Measurements from ENCODE around the gene SYNGR4.
A peak's percentile ranks its signal among the peaks of the same experiment; 100 is the strongest.
"Not testable (repeated sequence)": the region's sequence is repeated elsewhere in the genome, so short reads cannot be mapped to it uniquely, and the experiment has no call there.

Gene SYNGR4

GRCh38 chr19:48370955-48371354, 6.8 kb downstream of the SYNGR4 start:
- no peak for DNase-seq (ENCODE audit: low read depth in 2 of 3, low spot score in 1 of 3)

- no peak for DNase-seq (ENCODE audit: low read depth in 2 of 3, low spot score in 1 of 3)
These were observed 7.2 kb downstream of the SYNGR4 start for GRCh38 chr19:48371367-48371766.

- not testable (repeated sequence) for DNase-seq (ENCODE audit: low read depth in 2 of 3, low spot score in 1 of 3)
These were observed 7.6 kb downstream of the SYNGR4 start for GRCh38 chr19:48371771-48372170.

- no peak for DNase-seq (ENCODE audit: low read depth in 2 of 3, low spot score in 1 of 3)
These were observed 8.7 kb downstream of the SYNGR4 start for GRCh38 chr19:48372904-48373303.

GRCh38 chr19:48373567-48373966, 9.4 kb downstream of the SYNGR4 start:
- DNase-seq (ENCODE audit: low read depth in 2 of 3, low spot score in 1 of 3): no peak

GRCh38 chr19:48378194-48378570, 14.0 kb downstream of the SYNGR4 start:
- no peak for DNase-seq (ENCODE audit: low read depth in 2 of 3, low spot score in 1 of 3)

- no peak for DNase-seq (ENCODE audit: low read depth in 2 of 3, low spot score in 1 of 3)
These were observed 14.9 kb downstream of the SYNGR4 start for GRCh38 chr19:48379058-48379457.

GRCh38 chr19:48381178-48381950, 17.2 kb downstream of the SYNGR4 start:
- no peak for DNase-seq (ENCODE audit: low read depth in 2 of 3, low spot score in 1 of 3)

- no peak for DNase-seq (ENCODE audit: low read depth in 2 of 3, low spot score in 1 of 3)
These were observed 18.1 kb downstream of the SYNGR4 start for GRCh38 chr19:48382286-48382685.

- DNase-seq (ENCODE audit: low read depth in 2 of 3, low spot score in 1 of 3): no peak
These were observed 21.4 kb downstream of the SYNGR4 start for GRCh38 chr19:48385461-48386087.

GRCh38 chr19:48386981-48387380, 22.8 kb downstream of the SYNGR4 start:
- DNase-seq (ENCODE audit: low read depth in 2 of 3, low spot score in 1 of 3): no peak

GRCh38 chr19:48390188-48391099, 26.3 kb downstream of the SYNGR4 start:
- peak in 1 of 3 donors; percentile 56 for DNase-seq (ENCODE audit: low read depth in 2 of 3, low spot score in 1 of 3)

GRCh38 chr19:48391100-48392005, 27.2 kb downstream of the SYNGR4 start, which contains the start of gene KDELR1:
KDELR1 (minus strand) TSS chr19:48391551; CDS start chr19:48391358, 193 bp downstream.
- peak; percentile 45 to 73 (median 57) for DNase-seq (ENCODE audit: low read depth in 2 of 3, low spot score in 1 of 3)

- DNase-seq (ENCODE audit: low read depth in 2 of 3, low spot score in 1 of 3): not testable (repeated sequence)
These were observed 27.8 kb downstream of the SYNGR4 start for GRCh38 chr19:48392006-48392344.

- no peak for DNase-seq (ENCODE audit: low read depth in 2 of 3, low spot score in 1 of 3)
These were observed 28.8 kb downstream of the SYNGR4 start for GRCh38 chr19:48392860-48393558.

- no peak for DNase-seq (ENCODE audit: low read depth in 2 of 3, low spot score in 1 of 3)
These were observed 29.6 kb downstream of the SYNGR4 start, which contains the start of gene GRIN2D for GRCh38 chr19:48393559-48394330. GRIN2D (plus strand) TSS chr19:48393668; CDS start chr19:48398393, 4,725 bp downstream.

GRCh38 chr19:48394331-48395169, 30.4 kb downstream of the SYNGR4 start:
- DNase-seq (ENCODE audit: low read depth in 2 of 3, low spot score in 1 of 3): no peak

- DNase-seq (ENCODE audit: low read depth in 2 of 3, low spot score in 1 of 3): no peak
These were observed 30.9 kb downstream of the SYNGR4 start for GRCh38 chr19:48395170-48395455.

Measured in stimulated activated CD4-positive, alpha-beta T cell treated with anti-CD3 and anti-CD28 coated beads, Interleukin-12 subunit alpha, Interleukin-12 subunit beta, amount 100 ng/mL, for 48 hours (primary cell).